EH (cell line): ENCODE data around the gene AKAP5.
A peak's percentile ranks its signal among the peaks of the same experiment; 100 is the strongest.

Source experiments
- DNase-seq: peaks from one replicate; pipeline ENCODE4 v3.0.0-alpha.2; 2015; ENCODE audit warnings: low read depth

AKAP5 gene

GRCh38 chr14:64465191-64465822 is at the start of gene AKAP5:
Gene AKAP5 (plus strand): TSS chr14:64465499. CDS start chr14:64468395, 2,896 bp downstream.
- DNase-seq: peak; percentile 39

GRCh38 chr14:64416348-64416932 is 48.9 kb upstream of the AKAP5 start:
- no peak for DNase-seq

- peak; percentile 68 for DNase-seq
These were observed 48.1 kb upstream of the AKAP5 start for GRCh38 chr14:64417055-64417770.

GRCh38 chr14:64417771-64418125 is 47.6 kb upstream of the AKAP5 start:
- no peak for DNase-seq

GRCh38 chr14:64419003-64419402 is 46.3 kb upstream of the AKAP5 start:
- DNase-seq: no peak

GRCh38 chr14:64421166-64421565 is 44.1 kb upstream of the AKAP5 start:
- peak; percentile 88 for DNase-seq

- no peak for DNase-seq
These were observed 43.3 kb upstream of the AKAP5 start for GRCh38 chr14:64422005-64422404.

GRCh38 chr14:64422756-64423155 is 42.5 kb upstream of the AKAP5 start:
- DNase-seq: no peak

GRCh38 chr14:64423987-64424386 is 41.3 kb upstream of the AKAP5 start:
- DNase-seq: peak; percentile 46

- DNase-seq: no peak
These were observed 30.8 kb upstream of the AKAP5 start for GRCh38 chr14:64434528-64434927.

GRCh38 chr14:64438181-64438841 is 27.0 kb upstream of the AKAP5 start:
- DNase-seq: peak; percentile 95

GRCh38 chr14:64439141-64439540 is 26.2 kb upstream of the AKAP5 start:
- no peak for DNase-seq

- DNase-seq: peak; percentile 61
These were observed 24.8 kb upstream of the AKAP5 start for GRCh38 chr14:64440494-64440893.

- no peak for DNase-seq
These were observed 22.9 kb upstream of the AKAP5 start for GRCh38 chr14:64442300-64442988.

GRCh38 chr14:64444140-64444539 is 21.2 kb upstream of the AKAP5 start:
- DNase-seq: no peak

GRCh38 chr14:64444984-64445845 is 20.1 kb upstream of the AKAP5 start:
- DNase-seq: peak; percentile 88

- peak; percentile 7 for DNase-seq
These were observed 17.2 kb upstream of the AKAP5 start for GRCh38 chr14:64447876-64448670.

GRCh38 chr14:64450255-64450654 is 15.0 kb upstream of the AKAP5 start:
- no peak for DNase-seq

- no peak for DNase-seq
These were observed 10.6 kb upstream of the AKAP5 start for GRCh38 chr14:64454671-64455070.

- no peak for DNase-seq
These were observed 5.7 kb upstream of the AKAP5 start for GRCh38 chr14:64459405-64460136.
